ENCODE data around the gene CACTIN. TPM values are rescaled to one million over a fixed set of nuclear protein-coding genes. Genes with fewer than 3 reads are reported as not detected.
A peak's percentile ranks its signal among the peaks of the same experiment; 100 is the strongest.
"Not testable (repeated sequence)": the region's sequence is repeated elsewhere in the genome, so short reads cannot be mapped to it uniquely, and the experiment has no call there.

The CACTIN gene
- total RNA-seq, 4 donors from 2014 or later: 22.6 to 29.9 (median 27.9) TPM

DNA sequence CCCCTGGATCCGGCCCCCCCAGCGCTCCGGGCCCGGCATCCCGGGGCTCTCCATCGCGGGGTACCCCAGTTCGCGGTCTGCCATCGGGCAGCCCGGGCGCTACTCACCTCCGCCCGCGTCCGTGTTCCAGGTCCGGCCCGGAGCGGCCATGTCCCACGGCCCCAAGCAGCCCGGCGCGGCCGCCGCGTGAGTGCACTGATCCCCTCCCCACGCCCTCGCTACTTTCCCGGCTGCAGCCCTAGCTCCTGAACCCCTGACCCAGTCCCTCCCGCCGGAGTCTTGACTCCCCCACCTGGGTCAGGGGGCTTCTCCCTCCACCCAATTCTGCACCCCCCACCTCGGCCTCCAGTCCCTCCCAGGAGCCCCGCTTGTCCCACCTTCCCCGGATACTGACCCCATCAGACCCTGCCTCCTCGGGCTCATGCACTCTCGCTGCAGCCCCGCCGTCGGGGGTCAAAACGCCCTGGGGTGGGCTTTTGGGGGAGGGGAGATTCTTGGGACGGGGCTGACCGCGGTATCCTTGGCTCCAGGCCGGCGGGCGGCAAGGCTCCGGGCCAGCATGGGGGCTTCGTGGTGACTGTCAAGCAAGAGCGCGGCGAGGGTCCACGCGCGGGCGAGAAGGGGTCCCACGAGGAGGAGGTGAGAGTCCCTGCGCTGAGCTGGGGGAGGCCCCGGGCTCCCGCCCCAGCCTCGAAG lies 53.3 kb downstream of the CACTIN start:
- Histone ChIP-seq H3K36me3 (peaks cover 4% of the 10 kb centered on the region), H3K4me1 (peaks cover 48% of the 10 kb centered on the region), H3K4me3 (peak overlapping the region; percentile 90), H3K27me3 (no peaks in the 10 kb centered on the region), H3K9me3 (no peaks in the 10 kb centered on the region), H3K27ac (peak overlapping the region; percentile 86)
- DNase-seq (ENCODE audit: low spot score in 2 of 2): no peak
- TF ChIP-seq EP300 (IDR thresholded peaks at IDR 0.05) (no peak), POLR2A (IDR thresholded peaks at IDR 0.05) (no peak), CTCF (IDR thresholded peaks at IDR 0.05) (no peak), POLR2AphosphoS5 (IDR thresholded peaks at IDR 0.05) (no peak)
- WGBS: 2% methylated on average over 7 of the region's 60 CpGs

DNA sequence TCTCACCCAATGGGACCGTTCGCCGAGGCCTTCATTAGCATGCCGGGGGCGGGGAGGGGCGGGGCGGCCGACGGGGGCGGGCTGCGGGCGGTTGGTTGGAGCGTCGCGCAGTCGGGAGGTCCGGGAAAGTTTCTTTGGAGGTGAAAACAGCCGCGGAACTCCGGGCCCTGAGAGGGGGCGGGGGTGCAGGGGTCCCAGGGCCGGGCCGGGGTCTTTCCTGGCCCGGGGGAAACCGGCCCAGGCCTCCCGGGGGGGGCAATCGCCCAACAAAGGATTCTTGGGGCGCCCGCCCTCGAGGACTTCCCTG lies 53.8 kb downstream of the CACTIN start, which contains the start of gene HMG20B:
Gene HMG20B, plus strand, starts transcription at position 90 of the 307 bp plus-strand sequence. CDS start 366 bp downstream, outside the sequence.
- DNase-seq (ENCODE audit: low spot score in 2 of 2): no peak
- no CpG with 5 or more reads among the region's 30 CpGs for WGBS

GRCh38 chr19:3572132-3572854 lies 54.3 kb downstream of the CACTIN start:
- no peaks in the 10 kb centered on the region for H3K27me3 ChIP-seq
- H3K36me3 ChIP-seq: peaks cover 4% of the 10 kb centered on the region
- WGBS: 2% methylated on average over 23 of the region's 48 CpGs
- peaks cover 43% of the 10 kb centered on the region for H3K4me1 ChIP-seq
- DNase-seq (ENCODE audit: low spot score in 2 of 2): peak; percentile 100
- peak overlapping the region; percentile 90 for H3K4me3 ChIP-seq
- peak overlapping the region; percentile 26 for H3K27ac ChIP-seq
- TF ChIP-seq CTCF (IDR thresholded peaks at IDR 0.05): no peak
- no peak for TF ChIP-seq POLR2A (IDR thresholded peaks at IDR 0.05)
- peak in 1 of 3 donors; percentile 43 for TF ChIP-seq POLR2AphosphoS5 (IDR thresholded peaks at IDR 0.05)
- H3K9me3 ChIP-seq: no peaks in the 10 kb centered on the region

More for the DNA sequence above, 53.8 kb downstream of the CACTIN start, which contains the start of gene HMG20B:
- no peaks in the 10 kb centered on the region for H3K27me3 ChIP-seq
- H3K4me3 ChIP-seq: peak within 1 kb of the TSS; percentile 90
- no peaks in the 10 kb centered on the region for H3K9me3 ChIP-seq
- no peak for TF ChIP-seq POLR2AphosphoS5 (IDR thresholded peaks at IDR 0.05)
- TF ChIP-seq CTCF (IDR thresholded peaks at IDR 0.05): no peak
- TF ChIP-seq EP300 (IDR thresholded peaks at IDR 0.05): no peak
- no peak for TF ChIP-seq POLR2A (IDR thresholded peaks at IDR 0.05)
- H3K4me1 ChIP-seq: peaks cover 48% of the 10 kb centered on the region
- H3K27ac ChIP-seq: peak within 1 kb of the TSS; percentile 86
- H3K36me3 ChIP-seq: peaks cover 4% of the 10 kb centered on the region

DNA sequence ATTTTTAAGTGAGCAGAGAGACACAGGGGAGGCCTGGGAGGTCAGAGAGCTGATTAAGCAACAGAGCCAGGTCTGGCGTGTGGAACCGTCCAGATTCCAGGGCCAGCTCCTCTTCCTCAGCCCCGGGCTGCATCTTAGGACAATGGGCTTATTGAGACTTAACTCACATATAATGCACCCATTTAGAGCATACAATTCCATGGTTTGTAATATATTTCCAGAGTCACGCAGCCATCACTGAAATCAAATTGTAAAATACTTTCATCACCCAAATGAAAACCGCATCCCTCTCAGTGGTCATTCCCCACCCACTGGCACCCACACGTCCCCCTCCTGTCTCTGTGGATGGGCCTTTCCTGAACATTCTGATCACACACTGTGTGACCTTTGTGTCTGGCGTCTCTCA lies 56.0 kb downstream of the CACTIN start:
- H3K36me3 ChIP-seq: peaks cover 4% of the 10 kb centered on the region
- H3K9me3 ChIP-seq: no peaks in the 10 kb centered on the region
- 58% methylated on average over 7 of the region's 7 CpGs for WGBS
- TF ChIP-seq POLR2A (IDR thresholded peaks at IDR 0.05) (no peak), POLR2AphosphoS5 (IDR thresholded peaks at IDR 0.05) (no peak), EP300 (IDR thresholded peaks at IDR 0.05) (no peak), CTCF (IDR thresholded peaks at IDR 0.05) (no peak)
- H3K27ac ChIP-seq: peak overlapping the region; percentile 18
- no peaks in the 10 kb centered on the region for H3K27me3 ChIP-seq
- H3K4me1 ChIP-seq: peaks cover 27% of the 10 kb centered on the region
- DNase-seq (ENCODE audit: low spot score in 2 of 2): no peak
- no peak overlapping the region for H3K4me3 ChIP-seq

- H3K36me3 ChIP-seq; DNase-seq (ENCODE audit: low spot score in 2 of 2); H3K4me3 ChIP-seq; H3K27ac ChIP-seq; H3K9me3 ChIP-seq; H3K27me3 ChIP-seq: not testable (repeated sequence)
- peaks cover 22% of the 10 kb centered on the region for H3K4me1 ChIP-seq
- WGBS: 83% methylated on average over 11 of the region's 11 CpGs
These were observed 56.5 kb downstream of the CACTIN start for GRCh38 chr19:3570042-3570441.

Data from suprapubic skin (tissue), 4 donors.